ENCODE measurements around the gene DOCK2.
A peak's percentile ranks its signal among the peaks of the same experiment; 100 is the strongest.
"Not testable (repeated sequence)": the region's sequence is repeated elsewhere in the genome, so short reads cannot be mapped to it uniquely, and the experiment has no call there.

Gene DOCK2
- total RNA-seq, result 222 to 458 (median 352) reads per million in 3 experiments

- DNase-seq, result peak; percentile 65
These were observed at the start of gene DOCK2 for GRCh38 chr5:169637085-169637548. TSS of gene DOCK2 (plus strand) at chr5:169637275. CDS start at chr5:169637327, 52 bp downstream.

GRCh38 chr5:169590602-169591001 lies 46.5 kb upstream of the DOCK2 start:
- DNase-seq, result no peak

- DNase-seq, result no peak
These were observed 45.4 kb upstream of the DOCK2 start for GRCh38 chr5:169591636-169592035.

GRCh38 chr5:169592937-169593650 lies 44.0 kb upstream of the DOCK2 start:
- no peak for DNase-seq

- DNase-seq, result no peak
These were observed 41.8 kb upstream of the DOCK2 start for GRCh38 chr5:169595172-169595820.

GRCh38 chr5:169599451-169599850 lies 37.6 kb upstream of the DOCK2 start:
- no peak for DNase-seq

GRCh38 chr5:169602535-169602934 lies 34.5 kb upstream of the DOCK2 start:
- DNase-seq, result no peak

GRCh38 chr5:169606279-169606678 lies 30.8 kb upstream of the DOCK2 start:
- DNase-seq, result no peak

- DNase-seq, result no peak
These were observed 29.2 kb upstream of the DOCK2 start for GRCh38 chr5:169607882-169608281.

- no peak for DNase-seq
These were observed 27.4 kb upstream of the DOCK2 start for GRCh38 chr5:169609716-169610115.

GRCh38 chr5:169610606-169611005 lies 26.5 kb upstream of the DOCK2 start:
- no peak for DNase-seq

GRCh38 chr5:169615561-169615960 lies 21.5 kb upstream of the DOCK2 start:
- no peak for DNase-seq

GRCh38 chr5:169624307-169624706 lies 12.8 kb upstream of the DOCK2 start:
- DNase-seq, result not testable (repeated sequence)

- no peak for DNase-seq
These were observed 10.3 kb upstream of the DOCK2 start for GRCh38 chr5:169626779-169627178.

GRCh38 chr5:169627551-169627950 lies 9.5 kb upstream of the DOCK2 start:
- DNase-seq, result no peak

- no peak for DNase-seq
These were observed 8.2 kb upstream of the DOCK2 start for GRCh38 chr5:169628892-169629291.

GRCh38 chr5:169629847-169630548 lies 7.1 kb upstream of the DOCK2 start:
- DNase-seq, result no peak

- no peak for DNase-seq
These were observed 5.7 kb upstream of the DOCK2 start for GRCh38 chr5:169631360-169631759.

- DNase-seq, result no peak
These were observed 4.1 kb upstream of the DOCK2 start for GRCh38 chr5:169632946-169633345.

- no peak for DNase-seq
These were observed 2.5 kb upstream of the DOCK2 start for GRCh38 chr5:169634606-169635005.

GRCh38 chr5:169635936-169636335 lies 1.1 kb upstream of the DOCK2 start:
- DNase-seq, result no peak

- no peak for DNase-seq
These were observed 494 bp upstream of the DOCK2 start for GRCh38 chr5:169636477-169637084.

GRCh38 chr5:169637549-169638121 lies 560 bp downstream of the DOCK2 start:
- peak; percentile 76 for DNase-seq
